Uterus (tissue), 4 donors: ENCODE data around the gene ZNF827. TPM values are rescaled to one million over a fixed set of nuclear protein-coding genes. Genes with fewer than 3 reads are reported as not detected.

Experiments
- DNase-seq, 2 donors: peaks; one replicate each; pipeline ENCODE4 v3.0.0-alpha.2; 2019 to 2020
- H3K27ac ChIP-seq, 2 donors: fragments of 200-600 bp; sonication (generic); 1 replicate in 1 of 2; 2 replicates in 1 of 2; pipeline ENCODE4 v1.5.1; 2016 to 2018
- H3K27me3 ChIP-seq, 2 donors: fragments of 200-600 bp; sonication (generic); one replicate each; pipeline ENCODE4 v1.5.1; 2018 to 2019; ENCODE audit warnings: control low read depth in 1 of 2
- H3K36me3 ChIP-seq, 2 donors: fragments of 200-600 bp; sonication (generic); one replicate each; pipeline ENCODE4 v1.5.1; 2019; ENCODE audit warnings: control low read depth in 1 of 2
- H3K4me1 ChIP-seq, 2 donors: fragments of 200-600 bp; sonication (generic); one replicate each; pipeline ENCODE4 v1.5.1; 2018 to 2019; ENCODE audit warnings: control low read depth in 1 of 2
- H3K4me3 ChIP-seq, 2 donors: fragments of 200-600 bp; sonication (generic); 1 replicate in 1 of 2; 2 replicates in 1 of 2; pipeline ENCODE4 v1.5.1; 2018 to 2019; ENCODE audit warnings: mild to moderate bottlenecking in 1 of 2
- H3K9me3 ChIP-seq, 2 donors: fragments of 200-600 bp; sonication (generic); one replicate each; pipeline ENCODE4 v1.5.1; 2019; ENCODE audit warnings: control low read depth in 1 of 2
- CTCF ChIP-seq, 4 experiments: fragments of 200-600 bp in 2 of 4; fragments of 450-650 bp in 2 of 4; sonication (generic) in 2 of 4; IDR thresholded peaks; one replicate each; pipeline ENCODE4 v1.5.1; 2016 to 2019; ENCODE audit warnings: antibody characterized with exemption in 4 of 4, mild to moderate bottlenecking in 2 of 4, moderate library complexity in 1 of 4
- POLR2A ChIP-seq, 2 donors: fragments of 450-650 bp; IDR thresholded peaks; one replicate each; pipeline ENCODE4 v1.6.1; 2016; ENCODE audit warnings: antibody characterized with exemption in 2 of 2, mild to moderate bottlenecking in 1 of 2, moderate library complexity in 1 of 2
- intact Hi-C: fragments of 100-400 bp; cut with DNase I; formaldehyde crosslinking; loops from one replicate; pipeline ENCODE4 v1.15.1; 2023; ENCODE audit warnings: low total_unique reads
- total RNA-seq, 4 donors: library from RNA; depleted of rRNA in 3 of 4; stranded (reverse); fragments of >200 nt in 3 of 4; gene quantifications; one replicate each; pipeline versions ENCODE4 v1.1.0 to v1.2.4, GENCODE V29; 2014 to 2023
- donor health status: DM: yes; HTN: yes; CAD: no.

ZNF827 gene
- total RNA-seq, 4 donors from 2014 or later = 2.9 to 33.1 (median 14.2) TPM

GRCh38 chr4:145732895-145733880, 205.4 kb downstream of the ZNF827 start:
- Histone ChIP-seq H3K4me3 (peak overlapping the region; percentile 33 to 65), H3K27me3 (no peaks in the 10 kb centered on the region), H3K4me1 (peaks cover 0 to 17% of the 10 kb centered on the region in 2 donors), H3K9me3 (no peaks in the 10 kb centered on the region), H3K27ac (peak overlapping the region; percentile 94 to 98), H3K36me3 (no peaks in the 10 kb centered on the region)
- DNase-seq = peak; percentile 95 to 97
- TF ChIP-seq CTCF (IDR thresholded peaks at IDR 0.05) (peak in 2 of 4 experiments; percentile 9 to 20), POLR2A (IDR thresholded peaks at IDR 0.05) (peak; percentile 72 to 95)
- intact Hi-C loops = loop anchor here (5.0 kb wide), 1 partner anchor 204 kb away; the partner anchor contains the start of gene ZNF827

DNA sequence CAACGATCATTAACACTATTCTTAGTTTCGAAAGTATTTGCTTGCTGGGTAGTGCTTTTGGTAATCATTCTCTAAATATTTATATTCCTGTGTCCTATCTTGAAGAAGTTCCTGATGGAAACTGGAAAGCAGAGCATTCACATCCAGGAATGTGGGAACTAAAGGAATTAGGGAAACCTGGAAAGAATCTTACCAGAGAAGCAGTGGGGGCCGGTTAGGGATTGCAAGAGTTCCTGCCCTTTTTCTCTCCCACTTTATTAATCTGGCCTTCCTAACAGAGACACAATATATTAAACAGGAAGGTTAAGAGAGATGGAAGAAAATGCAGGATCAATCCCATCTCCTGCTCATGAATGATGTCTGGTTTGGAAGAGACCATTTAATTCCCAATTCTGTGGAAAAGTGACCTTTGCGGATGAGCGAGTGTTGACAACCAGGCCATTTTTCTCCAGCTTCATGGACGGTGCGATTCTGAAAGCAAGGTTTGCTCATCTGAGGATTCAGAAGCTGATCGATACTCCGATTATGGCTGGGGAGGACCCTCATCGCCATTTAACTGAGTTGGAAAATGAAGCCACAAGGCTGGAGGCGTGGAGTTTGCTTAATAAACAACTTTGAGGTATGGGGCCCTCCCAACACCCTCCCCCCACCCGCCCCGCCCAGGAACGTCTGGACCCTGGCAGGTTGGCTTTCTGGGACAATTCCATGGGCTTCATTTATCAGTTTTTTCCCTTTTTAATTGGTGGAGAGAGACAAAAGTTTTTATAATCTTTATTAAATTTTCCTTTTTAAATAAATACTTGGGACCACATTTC, 206.4 kb downstream of the ZNF827 start:
- no peaks in the 10 kb centered on the region for H3K27me3 ChIP-seq
- DNase-seq = no peak
- intact Hi-C loops = loop anchor here (5.0 kb wide), 1 partner anchor 205 kb away; the partner anchor contains the start of gene ZNF827
- peak overlapping the region; percentile 94 to 98 for H3K27ac ChIP-seq
- no peaks in the 10 kb centered on the region for H3K36me3 ChIP-seq
- H3K9me3 ChIP-seq = no peaks in the 10 kb centered on the region
- H3K4me1 ChIP-seq = peaks cover 0 to 17% of the 10 kb centered on the region in 2 donors
- TF ChIP-seq CTCF (IDR thresholded peaks at IDR 0.05) = no peak
- TF ChIP-seq POLR2A (IDR thresholded peaks at IDR 0.05) = no peak
- H3K4me3 ChIP-seq = peak overlapping the region; percentile 31 to 65

- H3K4me1 ChIP-seq = peaks cover 0 to 9% of the 10 kb centered on the region in 2 donors
These were observed 207.6 kb downstream of the ZNF827 start for GRCh38 chr4:145731028-145731427.

GRCh38 chr4:145730026-145730425, 208.6 kb downstream of the ZNF827 start:
- DNase-seq = no peak
- no peak overlapping the region for H3K27ac ChIP-seq
- H3K36me3 ChIP-seq = no peaks in the 10 kb centered on the region
- intact Hi-C loops = loop anchor here (5.0 kb wide), 1 partner anchor 207 kb away; the partner anchor contains the start of gene ZNF827
- TF ChIP-seq POLR2A (IDR thresholded peaks at IDR 0.05) (no peak), CTCF (IDR thresholded peaks at IDR 0.05) (no peak)
- no peaks in the 10 kb centered on the region for H3K27me3 ChIP-seq
- H3K4me3 ChIP-seq = no peak overlapping the region
- H3K4me1 ChIP-seq = peaks cover 0 to 4% of the 10 kb centered on the region in 2 donors
- H3K9me3 ChIP-seq = no peaks in the 10 kb centered on the region

More at GRCh38 chr4:145731028-145731427, 207.6 kb downstream of the ZNF827 start:
- H3K9me3 ChIP-seq = no peaks in the 10 kb centered on the region
- intact Hi-C loops = loop anchor here (5.0 kb wide), 1 partner anchor 206 kb away; the partner anchor contains the start of gene ZNF827
- TF ChIP-seq CTCF (IDR thresholded peaks at IDR 0.05) = no peak
- TF ChIP-seq POLR2A (IDR thresholded peaks at IDR 0.05) = no peak
- H3K36me3 ChIP-seq = no peaks in the 10 kb centered on the region
- H3K27ac ChIP-seq = no peak overlapping the region
- no peak overlapping the region for H3K4me3 ChIP-seq
- no peaks in the 10 kb centered on the region for H3K27me3 ChIP-seq
- DNase-seq = no peak
